Measurements from ENCODE around the gene SORCS2. TPM values are rescaled to one million over a fixed set of nuclear protein-coding genes. Genes with fewer than 3 reads are reported as not detected.

Gene SORCS2
- under 0.01 and 0.05 TPM in 2 replicates for total RNA-seq

DNA sequence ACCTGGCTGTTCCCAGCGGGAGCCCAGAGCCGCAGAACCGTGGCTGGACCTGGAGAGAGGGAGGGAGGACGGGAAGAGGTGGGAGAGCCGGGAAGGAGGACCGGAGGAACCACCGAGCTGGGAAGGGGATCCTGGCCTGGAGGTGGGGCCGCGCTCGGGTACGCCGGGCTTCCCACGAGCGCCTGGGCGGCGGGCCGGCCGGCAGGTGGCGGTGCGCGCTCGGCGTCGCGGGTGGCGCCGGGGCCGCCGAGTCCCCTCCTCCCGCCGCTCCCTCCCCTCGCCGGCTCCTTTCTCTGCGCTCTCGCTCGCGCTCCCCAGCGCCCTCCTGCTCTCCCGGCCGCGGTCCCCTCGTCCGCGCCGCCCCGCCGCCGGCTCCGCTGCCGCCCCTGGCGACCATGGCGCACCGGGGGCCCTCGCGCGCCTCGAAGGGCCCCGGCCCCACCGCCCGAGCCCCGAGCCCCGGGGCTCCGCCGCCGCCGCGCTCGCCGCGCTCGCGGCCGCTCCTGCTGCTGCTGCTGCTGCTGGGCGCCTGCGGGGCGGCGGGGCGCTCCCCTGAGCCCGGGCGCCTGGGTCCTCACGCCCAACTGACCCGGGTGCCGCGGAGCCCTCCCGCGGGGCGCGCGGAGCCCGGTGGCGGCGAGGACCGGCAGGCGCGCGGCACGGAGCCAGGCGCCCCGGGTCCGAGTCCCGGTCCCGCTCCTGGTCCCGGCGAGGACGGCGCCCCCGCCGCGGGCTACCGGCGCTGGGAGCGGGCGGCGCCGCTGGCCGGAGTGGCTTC lies at the start of gene SORCS2:
Gene SORCS2 (plus strand): TSS at position 287 of the 778 bp plus-strand sequence.
- DNase-seq, result peak; percentile 71

DNA sequence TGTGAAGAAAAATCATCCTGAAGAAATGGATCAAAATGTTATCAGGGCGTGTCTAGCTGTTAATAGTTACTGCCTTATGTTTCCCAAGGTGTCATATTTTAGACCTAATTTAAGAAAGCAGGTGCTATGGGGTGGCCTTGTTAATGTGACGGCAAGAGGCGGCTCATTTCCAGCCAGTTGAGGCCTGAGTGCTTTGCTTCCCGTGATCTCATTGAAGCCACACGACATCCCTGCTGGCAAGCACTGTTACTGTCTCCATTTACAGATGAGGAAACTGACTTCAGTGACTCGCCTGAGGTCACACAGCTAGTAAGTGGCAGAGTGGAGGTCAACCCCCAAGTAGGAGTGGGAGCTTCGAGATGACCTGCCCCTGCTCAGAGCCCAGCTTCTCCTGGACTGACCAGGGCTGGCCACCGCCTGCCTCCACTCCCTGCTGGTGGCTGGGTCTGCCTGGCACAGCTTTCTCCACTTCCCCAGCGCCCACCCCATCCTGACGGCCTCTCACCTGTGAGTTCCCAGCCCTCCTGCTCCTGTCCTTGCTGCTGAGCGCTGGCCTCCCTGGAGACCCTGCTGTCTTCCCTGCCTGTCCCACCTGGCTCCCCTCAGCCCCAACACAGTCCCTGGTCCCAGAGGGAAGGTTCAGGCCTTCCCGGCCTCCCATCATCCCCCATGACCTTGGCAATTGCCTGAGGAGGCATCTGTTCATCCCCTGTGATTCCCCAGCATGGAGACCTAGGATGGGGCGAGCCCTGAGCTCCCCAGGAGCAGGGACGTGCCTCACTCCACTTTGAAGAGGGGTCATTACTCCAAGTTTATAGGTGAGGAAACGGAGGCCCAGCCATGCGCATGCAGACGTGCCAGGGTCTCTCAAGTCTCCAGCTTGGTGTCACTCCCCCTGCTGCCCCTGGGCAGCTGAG lies 47.7 kb upstream of the SORCS2 start:
- no peak for DNase-seq

DNA sequence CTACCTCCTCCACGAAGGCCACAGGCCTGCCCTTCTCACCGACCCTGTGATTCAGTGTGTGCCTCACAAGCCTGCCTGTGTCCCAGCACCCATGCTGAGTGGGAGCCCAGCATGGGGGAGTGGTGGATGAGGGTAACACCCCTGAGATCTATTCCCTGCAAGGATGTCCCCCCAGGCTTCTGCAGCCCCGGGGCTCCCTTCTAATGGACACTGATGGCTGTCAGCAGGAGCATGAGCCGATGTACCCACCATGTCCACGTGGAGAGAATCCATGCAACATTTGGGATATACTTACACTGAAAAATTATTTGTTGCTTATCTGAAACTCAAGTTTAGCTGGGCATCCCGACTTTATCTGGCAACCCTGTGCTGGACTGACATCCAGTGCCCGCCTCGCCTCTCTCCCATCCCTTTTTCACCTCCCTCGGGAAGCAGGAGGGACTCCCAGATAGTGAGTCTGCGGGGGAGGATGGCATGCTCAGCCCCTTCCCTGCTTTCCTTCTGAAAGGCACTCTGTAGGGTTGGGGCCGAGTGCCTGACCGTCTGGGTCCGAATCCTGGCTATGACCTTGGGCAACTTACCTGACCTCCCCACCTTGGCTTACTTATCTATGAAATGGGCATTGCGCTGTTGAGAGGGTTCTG lies 46.9 kb upstream of the SORCS2 start:
- no peak for DNase-seq

DNA sequence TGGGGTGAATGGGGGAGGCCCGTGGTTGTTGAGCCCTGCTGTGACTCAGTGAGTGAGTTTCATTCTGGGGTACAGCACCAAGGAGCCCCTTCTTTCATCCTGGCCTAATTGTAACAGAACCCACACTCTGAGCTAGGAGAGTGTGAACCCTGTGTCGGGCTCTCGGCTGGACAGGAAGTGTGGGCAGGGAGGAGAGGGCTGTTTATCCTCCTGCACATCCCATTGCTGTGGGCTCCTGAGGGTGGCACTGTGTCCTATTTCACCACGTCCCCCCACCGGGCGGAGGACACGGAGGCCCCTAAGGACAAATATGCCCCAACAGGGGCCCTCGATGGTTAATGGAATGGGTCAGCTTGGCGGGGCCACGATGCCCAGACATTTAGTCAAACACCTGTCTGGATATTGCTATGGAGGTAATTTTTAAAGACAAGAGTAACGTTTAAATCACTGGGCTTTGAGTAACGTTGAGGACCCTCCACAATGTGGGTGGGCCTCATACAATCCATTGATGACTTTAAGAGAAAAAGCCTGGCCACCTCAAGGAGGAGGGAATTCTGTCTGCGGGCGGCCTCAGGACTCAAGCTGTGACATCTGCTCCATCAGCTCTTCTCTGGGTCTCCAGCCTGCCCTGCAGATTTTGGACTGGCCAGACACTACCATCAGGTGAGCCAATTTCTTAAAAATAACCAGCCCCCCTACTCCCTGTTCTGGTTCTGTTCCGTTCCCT lies 46.1 kb upstream of the SORCS2 start:
- no peak for DNase-seq

DNA sequence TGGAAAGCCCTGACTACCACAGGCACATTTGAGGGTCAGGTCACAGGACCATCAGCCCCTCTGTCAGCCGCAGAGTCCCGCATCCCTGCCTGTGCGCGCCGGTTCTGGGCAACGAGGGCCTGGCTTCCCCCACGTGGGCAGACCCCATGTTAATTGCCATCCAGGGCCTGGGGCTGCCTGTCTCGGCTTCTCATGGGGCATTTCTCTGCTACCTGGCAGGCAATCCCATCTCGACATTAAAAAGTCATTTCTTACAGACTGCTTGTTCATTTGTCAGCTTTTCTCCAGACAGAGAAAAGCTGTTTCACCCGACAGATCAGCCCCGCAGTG lies 45.6 kb upstream of the SORCS2 start:
- no peak for DNase-seq

DNA sequence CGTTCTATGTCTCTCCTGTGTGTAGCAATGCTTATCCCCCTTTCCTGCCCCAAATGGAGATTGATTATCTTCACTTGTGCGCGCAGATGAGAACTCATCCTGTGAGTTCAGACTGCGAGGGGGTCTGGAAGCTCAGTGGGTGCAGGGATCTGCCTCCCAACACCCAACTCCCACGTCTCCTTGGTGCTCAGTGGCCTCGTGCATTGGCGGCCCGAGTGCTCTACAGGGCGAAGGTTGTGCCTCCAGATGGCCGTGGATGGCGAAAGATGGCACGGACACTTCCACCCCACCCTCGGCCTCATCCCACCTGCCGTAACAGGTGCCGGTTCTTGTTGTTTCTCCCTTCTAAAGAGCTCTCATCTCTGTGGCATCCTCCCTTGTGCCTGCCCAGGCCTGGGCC lies 45.1 kb upstream of the SORCS2 start:
- DNase-seq, result no peak

DNA sequence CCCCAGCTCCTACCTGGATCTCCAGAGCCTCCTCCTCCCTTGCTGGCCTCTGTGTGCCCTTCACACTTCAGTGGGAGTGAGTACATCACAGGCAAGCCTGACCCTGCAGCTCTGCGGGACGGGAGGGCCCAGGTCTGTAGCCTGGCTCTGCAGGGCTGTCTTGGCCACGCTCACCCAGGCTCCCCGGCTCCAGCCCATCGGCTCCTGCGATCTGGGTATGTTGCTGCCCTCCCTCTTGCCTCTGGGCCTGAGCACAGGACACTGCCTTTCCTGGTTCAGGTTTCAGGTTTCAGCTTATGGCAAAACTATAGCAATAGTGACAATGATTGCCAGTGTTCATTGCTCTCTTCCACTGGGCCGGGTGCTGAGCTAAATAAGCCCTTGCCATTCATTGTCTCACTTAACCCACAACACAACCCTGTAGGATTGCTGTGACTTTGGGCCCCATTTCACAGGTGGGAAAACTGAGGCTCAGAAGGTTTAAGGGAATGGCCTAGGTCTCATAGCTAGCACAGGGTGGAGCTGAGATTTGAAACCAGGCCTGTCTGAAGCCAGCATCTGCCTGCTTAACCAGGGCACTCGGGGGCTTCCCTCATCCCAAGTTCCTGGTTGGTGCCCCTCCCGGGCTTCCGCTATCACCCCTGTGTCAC lies 44.6 kb upstream of the SORCS2 start:
- no peak for DNase-seq

DNA sequence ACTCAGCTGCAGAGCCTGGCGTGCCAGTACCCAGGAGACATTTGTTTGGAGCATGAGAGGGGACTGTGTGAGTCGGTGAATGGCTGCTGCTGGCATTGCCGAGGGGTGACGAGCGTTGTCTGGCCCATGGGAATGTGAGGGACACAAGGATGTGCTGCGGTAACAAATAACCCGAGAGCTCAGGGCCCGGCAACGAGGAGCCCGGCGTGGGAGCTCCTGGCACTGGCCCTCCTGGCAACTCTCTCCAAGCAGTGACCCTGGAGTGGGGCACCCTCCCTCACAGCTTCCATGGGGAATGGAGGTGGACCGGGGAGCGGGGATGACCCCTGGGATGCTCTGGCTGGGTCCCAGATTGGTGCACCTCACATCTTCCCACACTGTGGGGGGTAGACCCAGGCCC lies 44.0 kb upstream of the SORCS2 start:
- no peak for DNase-seq

DNA sequence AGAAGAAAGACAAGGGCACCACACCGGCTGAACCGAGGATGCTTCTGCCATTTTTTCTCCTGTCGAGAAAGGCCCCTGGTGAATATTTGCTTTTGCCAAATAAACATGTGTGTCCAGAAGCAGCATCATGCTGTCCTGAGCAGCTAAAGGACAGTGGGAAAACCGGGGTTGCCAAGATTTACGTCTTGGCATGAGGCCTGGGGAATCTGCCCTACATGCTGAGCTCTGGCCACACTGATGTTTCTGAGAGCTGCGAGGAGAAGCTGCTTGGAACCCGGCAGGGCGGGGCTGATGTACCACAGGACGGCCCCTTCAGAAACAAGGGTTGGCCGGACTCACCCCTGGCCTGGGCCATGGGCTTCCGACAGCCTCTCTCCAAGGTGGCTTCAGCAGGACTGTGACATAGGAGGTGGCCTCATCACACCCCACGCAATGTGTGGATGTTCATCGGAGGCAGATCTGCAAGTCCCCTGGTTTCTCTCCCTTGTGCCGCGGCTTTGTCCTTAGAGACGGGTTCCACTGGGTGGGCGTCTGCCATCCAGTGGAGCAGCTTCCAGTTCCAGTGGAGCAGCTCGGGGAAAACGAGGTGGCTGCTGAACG lies 42.2 kb upstream of the SORCS2 start:
- no peak for DNase-seq

DNA sequence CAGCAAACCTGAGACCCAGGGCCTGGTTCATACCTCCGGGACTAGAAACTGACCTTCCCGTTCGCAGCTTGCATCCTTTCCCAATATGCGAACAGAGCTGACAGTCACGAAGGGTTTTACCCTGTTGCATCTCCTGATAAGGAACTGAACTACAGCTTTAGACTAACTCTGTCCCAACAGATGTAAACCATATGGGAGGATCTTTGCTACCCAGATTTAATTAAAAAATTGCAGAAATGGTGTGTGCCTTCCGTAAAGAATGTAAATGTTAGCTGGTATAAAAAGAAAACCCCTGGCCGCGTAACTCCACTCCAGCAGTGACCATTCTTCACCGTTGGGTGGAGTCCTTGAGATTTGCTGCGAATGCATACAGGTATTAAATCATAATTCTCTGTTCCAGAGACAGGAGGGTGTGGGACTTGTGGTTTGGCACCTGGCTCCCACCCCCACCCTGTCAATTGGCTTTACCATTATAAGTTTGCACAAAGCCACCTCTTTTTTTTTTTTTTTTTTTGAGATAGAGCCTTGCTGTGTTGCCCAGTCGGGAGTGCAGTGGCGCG lies 40.6 kb upstream of the SORCS2 start:
- no peak for DNase-seq

DNA sequence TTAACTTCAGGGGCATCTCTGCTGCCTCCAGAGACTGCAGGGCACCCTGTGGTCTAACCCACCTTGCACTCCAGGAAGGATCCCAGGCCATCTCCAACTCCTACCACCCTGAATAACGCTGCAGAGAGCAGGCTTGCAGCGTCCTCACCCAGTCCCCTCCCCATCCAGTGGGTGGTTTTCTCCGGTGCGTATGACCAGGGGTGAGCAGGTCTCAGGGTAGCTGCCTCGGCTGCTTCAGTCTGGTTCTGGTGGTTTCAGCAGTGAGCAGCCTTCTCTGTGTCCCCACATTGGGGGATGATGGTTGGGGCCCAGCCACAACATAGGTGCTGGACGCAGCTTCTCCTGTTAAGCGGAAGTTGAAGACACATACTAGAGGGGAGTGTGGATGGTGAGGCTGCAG lies 38.6 kb upstream of the SORCS2 start:
- DNase-seq, result no peak

DNA sequence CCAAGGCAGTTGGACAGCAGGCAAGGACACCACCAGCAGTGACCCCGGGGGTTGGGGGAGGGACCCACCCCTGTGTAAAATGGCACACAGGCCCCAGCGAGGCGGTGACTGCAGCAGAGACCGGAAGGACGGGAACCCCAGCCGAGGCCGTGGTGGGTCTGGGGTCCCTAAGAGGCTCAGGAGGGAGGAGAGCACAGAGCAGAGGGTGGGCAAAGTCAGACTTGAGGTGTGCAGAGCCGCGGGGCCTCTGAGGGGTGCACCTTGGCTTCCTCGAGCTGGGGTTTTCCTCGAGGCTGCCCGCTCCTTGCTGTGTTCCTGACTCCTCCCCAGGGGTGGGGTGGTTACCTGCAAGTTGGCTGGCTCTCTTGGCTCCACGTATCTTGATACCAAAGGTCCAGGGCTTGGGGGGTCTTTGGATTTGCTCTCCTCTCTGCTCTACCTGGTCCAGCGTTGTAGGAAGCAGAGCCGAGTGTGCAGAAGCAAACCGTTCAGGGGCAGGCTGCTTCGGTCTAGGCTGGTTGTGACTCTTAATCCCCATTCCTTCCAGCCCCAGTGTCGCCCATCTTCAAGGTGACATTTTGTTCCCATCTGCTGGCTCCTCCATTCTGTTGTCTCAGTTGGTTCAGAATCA lies 37.9 kb upstream of the SORCS2 start:
- no peak for DNase-seq

DNA sequence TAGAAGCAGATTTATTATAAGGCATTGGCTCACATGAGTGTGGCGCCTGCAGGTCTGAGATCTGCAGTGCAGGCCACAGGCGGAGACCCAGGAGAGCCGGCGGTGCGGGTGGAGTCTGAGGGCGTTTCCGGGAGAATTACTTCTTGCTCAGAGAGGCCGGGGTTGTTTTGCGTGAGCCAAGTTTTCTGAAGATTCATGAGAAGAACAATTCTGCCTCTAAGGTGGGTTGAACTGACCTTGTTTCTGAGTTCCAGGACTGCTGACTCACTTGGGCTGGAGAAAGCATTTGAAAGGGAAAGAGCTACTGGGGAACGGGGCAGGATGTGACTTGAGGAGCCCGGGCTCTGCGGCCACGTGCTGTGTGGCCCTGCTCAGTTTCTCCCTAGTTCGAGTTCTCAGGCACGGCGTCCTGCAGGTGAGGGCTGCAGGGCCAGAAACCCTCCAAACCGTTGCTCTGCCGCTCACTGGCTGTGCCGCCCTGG lies 36.7 kb upstream of the SORCS2 start:
- DNase-seq, result peak; percentile 41

DNA sequence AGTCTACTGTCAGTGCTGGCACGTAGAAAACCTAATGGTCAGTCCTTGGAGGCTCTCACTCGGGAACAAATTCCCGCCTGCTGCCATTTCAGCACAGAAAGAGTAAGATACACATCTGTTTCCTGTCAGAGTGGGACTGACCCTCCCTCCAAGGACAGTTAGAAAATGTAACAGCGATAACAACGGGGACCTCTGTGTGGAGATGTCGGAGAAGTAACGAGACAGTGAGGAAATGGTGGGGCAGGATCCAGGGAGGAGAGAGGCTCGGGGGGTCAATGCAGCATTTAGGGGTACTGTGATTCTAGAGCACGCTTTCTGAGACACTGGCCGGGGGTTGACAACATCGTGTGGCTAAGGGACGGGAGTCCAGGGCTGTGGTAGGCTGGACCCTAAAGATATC lies 36.0 kb upstream of the SORCS2 start:
- peak; percentile 13 for DNase-seq

DNA sequence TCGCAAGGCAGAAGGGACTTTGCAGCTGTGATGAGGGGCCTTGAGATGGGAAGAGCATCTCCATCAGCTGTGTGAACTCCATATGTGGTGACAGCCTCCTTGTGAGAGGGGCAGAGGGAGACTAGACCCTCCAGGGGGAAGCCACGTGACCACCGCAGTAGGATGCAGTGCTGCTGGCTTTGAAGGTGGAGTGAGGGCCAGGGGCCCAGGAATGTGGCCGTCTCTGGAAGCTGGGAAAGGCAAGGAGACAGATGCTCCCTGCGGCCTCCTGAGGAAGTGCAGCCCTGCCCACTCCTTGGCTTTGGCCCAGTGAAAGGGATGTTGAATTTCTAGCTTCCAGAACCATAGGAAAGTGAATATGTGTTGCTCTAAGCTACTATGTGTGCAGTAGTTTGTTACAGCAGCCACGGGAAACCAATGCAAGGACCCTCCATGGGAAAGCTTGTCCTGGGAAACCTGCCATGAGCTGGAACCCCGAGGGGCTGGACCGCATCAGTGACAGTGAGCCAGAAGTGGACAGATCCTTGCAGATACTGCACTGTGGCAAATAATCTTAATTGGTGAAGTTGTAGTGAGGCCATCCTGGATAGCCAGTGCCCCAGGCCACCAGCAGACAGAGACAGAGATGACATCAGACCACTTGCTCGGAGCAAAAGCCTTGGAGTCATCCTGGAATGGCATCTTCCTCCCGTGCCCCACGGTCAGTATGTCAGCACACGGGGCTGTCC lies 35.4 kb upstream of the SORCS2 start:
- peak; percentile 42 for DNase-seq

DNA sequence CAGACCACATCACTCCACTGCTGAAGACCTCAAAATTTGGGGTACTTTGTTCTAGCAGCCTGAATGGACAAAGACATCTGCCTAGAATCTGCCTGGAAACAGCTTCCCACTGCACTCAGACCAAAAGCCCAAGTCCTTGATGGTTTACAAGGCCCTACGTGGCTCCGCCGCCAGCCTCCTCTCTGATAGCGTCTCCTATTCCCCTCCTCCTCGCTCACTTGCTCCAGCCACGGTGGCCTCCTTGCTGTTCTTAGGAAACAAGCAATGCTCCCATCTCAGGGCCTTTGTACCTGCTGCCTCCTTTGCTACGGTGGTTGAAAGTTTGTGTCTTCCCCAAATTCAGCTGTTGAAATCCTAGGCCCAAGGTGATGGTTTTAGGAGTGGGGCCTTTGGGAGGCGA lies 34.7 kb upstream of the SORCS2 start:
- DNase-seq, result no peak

DNA sequence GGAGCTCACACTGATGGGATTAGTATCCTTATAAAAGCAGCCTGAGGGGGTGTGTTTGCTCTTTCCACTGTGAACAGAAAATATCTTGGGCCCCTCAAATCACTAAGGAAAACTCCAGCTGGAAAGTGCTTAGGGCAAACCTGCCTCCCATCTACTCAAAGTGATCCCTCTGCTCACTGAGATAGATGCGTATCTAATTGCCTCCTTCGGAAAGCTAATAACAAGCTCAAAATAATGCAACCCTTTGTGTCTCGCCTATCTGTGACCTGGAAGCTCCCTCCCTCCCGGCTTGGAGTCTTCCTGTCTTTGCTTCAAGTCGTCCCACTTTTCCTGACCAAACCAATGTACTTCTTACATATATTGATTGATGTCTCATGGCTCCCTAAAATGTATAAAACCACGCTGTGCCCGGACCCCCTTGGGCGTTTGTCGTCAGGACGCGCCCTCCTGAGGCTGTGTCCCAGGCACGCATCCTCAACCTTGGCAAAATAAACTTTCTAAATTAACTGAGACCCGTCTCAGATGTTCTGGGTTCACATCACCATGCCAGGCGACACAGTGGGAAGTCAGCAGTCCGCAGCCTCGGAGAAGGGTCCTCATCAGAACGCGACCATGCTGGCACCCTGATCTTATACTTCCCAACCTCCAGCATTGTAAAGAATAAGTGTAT lies 34.1 kb upstream of the SORCS2 start:
- no peak for DNase-seq

DNA sequence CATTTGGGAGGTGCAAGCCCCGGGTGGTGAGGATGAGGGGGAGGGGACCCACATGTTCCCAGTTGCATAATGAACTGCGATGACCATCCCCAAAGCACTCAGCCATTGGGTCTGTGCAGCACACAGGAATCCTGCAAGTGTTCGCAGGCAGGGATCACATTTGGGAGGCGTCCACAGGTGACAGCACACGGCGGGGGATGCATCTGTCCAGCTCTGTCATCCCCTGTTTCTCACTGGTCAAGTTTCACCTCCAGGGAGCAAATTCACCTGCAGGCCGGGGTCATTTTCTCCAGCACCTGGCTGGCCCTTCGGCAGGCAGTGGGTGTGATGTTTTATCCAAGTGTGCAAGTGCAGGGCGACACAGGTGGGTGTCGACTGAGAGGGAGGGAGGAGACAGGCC lies 33.3 kb upstream of the SORCS2 start:
- DNase-seq, result no peak

DNA sequence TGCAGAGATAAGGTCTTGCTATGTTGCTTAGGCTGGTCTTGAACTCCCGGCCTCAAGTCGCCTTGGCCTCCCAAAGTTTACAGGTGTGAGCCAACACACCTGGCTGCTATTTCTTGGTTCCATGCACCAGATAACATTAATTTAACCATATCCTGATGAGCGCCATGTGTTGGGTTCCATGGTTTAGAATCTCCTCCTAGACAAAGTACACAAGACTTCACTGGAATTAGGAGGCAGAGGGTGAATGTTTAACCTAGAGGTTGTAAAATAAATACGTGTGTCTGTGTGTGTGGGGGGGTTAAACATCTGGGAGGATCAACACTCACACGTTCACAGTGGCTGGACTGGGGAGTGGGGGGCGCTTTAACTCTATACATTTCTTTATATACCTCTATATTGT lies 32.4 kb upstream of the SORCS2 start:
- no peak for DNase-seq

DNA sequence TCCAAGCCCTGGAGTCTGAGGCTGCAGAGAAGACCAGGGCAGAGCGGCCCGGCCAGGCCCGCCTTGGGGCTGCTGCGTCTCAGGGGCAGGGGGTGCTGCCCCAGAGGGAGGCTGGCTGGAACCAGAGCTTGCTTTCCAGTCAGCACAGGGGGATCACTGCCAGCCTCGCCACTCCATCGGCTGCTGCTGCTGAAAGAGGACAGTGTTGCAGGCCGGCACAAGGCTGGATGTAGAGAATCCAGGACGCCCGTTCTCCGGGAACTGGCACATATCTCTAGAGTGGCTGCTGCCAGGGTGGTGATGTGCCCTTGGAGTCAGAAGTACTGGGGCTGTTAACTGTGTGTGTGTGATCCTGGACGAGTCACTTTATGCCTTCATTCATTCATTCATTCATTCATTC lies 31.9 kb upstream of the SORCS2 start:
- no peak for DNase-seq

Measured in dermis blood vessel endothelial cell (primary cell).